ENCODE results near the gene JAKMIP1.

Gene JAKMIP1

DNA sequence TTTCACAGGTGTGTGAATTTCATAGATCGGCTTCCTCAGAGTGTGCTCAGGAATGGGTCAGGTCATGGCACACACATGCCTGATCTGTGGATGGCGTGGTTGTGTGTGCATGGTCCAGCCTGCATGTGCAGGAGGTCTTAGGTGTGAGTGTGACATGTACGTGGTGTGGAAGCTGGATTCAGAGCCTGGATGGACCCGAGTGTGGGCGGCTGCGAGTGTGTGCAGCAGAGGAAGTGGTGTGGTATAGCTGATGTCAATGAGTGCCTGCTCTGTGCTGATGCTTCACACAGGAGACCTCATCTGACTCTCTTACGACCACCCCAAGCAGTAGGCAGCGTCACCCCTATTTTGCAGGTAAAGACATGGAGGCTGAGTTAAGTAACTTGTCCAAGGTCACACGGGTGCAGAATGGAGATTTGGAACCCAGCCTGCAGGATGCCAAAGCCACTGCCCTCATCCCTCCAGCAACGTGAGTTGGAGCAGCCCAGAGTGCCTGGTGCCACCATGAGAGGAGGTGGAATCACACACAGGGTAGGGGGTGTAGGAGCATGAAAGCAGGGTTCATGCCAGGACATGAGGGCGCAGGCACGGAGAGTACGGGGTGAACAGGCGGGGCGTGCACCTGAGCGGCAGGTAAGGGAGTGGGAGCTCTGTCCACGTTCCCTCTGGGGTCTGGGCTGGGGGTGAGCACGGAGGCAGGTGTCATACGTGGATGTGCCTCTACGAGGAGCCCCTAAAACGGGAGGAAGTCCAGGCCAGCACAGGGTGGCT is 157.9 kb downstream of the JAKMIP1 start:
- no peak for DNase-seq (ENCODE audit: low read depth)

DNA sequence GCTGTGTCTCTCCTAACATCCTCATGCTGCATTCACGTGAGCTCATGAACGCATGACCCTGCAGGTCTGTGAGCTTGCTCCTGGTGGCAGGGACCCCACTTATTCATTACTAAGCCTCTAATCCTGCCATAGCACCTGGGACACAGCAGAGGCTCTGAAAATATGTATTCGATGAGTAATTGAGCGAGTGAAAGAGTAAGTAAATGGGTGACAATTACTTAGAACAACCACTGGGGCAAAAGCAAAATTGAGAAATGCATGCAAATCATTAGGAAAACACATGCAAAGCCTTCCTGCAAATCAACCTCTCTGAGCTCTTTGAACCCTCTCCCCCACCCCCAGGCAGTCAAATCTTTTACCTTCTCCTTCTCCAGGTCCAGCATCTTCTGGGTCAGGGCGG is 158.5 kb downstream of the JAKMIP1 start:
- DNase-seq (ENCODE audit: low read depth) = no peak

DNA sequence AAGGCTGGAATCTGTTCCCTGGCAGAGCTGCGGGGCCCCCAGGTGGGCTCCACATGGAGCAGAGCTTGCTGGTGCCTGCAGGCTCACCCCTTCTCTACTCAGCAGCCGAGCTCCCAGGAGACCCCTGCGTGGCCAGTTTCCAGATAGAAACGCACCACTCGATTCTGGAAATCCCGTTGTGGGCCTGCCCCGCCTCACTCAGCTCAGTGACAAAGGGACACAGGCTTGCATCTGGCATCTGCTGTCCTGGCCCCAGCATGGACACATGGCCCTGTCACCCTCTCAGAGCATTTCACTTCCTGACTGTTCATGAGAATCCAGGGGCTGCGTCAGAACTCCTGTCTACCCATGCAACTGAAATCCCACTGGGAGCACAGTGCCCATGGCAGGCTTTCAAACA is 161.6 kb downstream of the JAKMIP1 start:
- no peak for DNase-seq (ENCODE audit: low read depth)

DNA sequence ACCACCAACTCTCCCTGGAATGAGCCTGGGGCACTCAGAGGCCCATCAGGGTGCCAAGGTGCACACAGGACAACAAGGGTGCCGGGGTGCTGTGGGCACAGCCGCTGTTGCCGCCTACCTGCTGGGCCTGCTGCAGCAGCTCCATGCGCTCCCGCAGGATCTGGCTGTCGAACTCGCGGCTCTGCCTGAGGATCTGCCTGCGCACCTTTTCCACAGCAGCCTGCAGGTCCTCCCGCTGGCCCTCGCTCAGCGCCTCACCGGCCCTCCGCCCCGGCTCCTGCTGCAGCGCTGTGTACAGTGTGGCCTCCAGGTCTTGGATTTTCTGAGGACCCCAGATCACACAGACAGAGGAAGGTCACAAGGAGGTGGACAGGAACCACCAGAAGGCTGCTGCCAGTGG is 164.6 kb downstream of the JAKMIP1 start:
- DNase-seq (ENCODE audit: low read depth) = no peak

DNA sequence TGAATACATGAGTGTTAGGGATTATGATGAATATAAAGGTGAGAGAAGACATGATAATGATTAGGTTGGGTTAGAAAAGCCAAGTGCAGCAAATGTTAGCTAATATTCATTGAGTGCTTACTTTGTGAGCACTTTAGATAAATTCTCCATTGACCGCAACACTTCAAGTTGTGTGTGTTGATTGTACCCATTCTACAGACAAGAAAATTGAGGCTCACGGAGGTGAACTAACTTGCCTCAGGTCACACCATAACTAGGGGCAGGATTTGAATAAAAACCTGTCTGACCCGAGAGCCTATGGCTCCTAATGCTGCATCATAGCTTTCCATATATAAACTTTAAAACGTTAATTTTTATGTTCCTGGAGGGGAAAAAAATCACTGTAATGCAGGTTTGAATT is 167.0 kb downstream of the JAKMIP1 start:
- no peak for DNase-seq (ENCODE audit: low read depth)

DNA sequence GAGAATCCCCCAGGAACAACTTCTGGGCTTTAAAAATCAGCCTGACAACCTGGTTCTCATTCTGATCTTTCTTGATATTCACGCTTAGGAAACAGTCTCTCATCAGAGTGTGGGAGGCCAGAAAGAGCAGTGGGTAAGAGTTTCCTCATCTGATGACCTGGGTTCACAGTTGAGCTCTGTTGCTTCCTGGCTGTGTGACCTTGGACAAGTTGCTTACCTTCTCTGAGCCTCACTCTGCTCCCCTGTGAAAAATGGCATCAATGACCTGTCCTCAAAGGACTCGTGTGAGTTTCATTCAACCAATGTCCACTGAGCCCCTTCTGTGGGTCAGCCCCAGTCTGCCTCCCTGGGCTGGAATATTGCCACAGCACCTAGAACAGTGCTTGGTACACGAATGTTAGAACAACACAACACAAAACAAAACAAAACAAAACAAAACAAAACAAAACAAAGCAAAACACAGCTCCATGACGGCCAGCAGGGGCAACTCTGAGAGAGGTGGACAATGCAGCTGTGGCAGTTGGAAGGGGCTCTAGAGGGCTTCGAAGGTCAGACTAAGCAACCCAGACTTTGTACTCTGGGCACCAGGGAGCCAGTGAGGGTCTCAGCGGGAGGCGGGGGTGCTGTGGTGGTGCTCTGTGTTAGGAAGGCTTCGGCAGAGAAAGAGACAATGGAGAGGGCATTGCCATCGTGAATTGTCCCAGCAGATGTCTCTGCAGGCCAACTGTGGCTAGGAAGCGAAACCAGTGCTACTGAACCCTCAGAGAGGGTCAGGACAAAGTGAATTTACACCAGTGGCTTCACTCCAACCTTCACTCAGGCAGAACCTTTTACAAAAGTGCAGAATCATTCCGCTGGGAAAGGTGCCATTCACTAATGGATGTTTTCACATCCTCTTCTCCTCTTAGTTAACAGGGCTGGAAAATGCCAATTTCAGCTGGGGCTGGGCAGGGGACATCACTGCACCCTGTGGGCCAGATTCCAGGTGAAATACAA is 167.8 kb downstream of the JAKMIP1 start:
- no peak for DNase-seq (ENCODE audit: low read depth)

DNA sequence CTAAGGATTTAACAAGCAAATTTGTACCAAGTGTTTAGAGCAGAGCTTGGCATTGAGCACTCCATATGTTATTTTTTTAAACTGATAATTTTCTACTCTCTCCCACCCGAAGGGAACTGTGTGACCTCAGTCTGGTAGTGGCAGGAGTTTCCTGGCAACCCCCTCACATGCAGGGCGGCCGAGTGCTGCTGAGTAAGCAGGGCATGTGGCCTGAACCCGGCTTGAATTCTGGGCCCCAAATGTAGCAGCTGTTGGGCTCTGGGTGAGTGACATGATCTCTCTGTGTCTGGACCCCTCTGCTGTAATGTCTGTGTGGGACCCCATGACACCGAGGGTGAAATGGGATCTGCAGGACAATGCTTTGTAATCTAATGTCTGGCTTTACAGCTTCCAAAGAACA is 168.5 kb downstream of the JAKMIP1 start:
- DNase-seq (ENCODE audit: low read depth) = no peak

DNA sequence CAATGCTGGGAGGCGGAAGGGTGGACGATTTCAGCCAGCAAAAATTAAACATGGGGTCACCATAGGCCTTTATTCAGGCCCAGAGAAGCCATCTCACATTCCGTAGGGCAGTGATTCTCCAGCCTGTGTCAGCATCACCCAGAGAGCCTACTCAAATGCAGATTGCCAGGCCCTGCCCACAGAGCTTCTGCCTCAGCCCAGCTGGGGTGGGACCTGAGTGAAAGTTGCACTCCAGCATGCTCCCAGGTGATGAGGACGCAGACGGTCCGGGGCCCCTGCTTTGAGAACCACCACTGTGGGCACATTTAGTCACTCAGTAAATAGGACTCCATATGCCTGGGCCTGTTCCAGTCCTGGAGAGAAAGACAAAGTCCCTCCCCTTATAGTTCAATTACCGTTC is 169.7 kb downstream of the JAKMIP1 start:
- no peak for DNase-seq (ENCODE audit: low read depth)

DNA sequence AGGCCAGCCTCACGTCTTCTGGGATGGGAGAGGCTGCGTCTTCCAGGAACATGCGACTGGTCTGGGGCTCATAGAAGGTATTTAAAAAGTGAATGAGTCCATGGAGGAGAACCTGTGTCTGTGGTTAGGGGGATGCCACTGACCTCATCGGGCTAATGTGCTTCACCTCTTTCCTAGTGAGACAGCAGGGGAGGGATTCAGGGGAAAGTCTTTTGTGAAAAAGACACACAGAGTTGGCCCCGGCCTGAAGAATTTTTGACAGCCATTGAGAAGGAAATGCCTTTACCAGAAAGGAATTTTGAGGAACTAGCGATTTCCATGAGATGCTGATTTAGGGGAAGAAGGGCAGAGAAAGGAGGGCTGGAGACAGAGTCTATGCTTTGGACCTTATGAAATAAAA is 171.1 kb downstream of the JAKMIP1 start:
- DNase-seq (ENCODE audit: low read depth) = no peak

DNA sequence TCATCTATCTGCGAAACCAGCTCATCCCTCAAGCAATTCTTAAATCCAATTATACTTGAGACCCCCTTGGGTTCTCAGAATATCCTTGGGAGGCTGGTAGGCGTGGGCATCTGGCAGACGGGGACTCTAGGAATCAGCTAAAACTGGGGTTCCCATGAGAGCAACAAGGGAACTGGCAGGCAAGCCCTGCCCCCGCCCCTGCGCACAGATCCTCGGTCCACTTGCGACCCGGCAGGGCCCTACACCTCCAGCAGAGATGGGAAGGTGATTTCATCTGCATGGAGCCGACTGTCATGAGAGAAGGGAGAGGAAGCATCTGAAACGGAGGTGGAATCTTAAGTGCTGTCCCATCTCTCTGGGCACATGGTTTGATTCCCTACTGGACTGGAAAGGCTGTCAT is 172.2 kb downstream of the JAKMIP1 start:
- no peak for DNase-seq (ENCODE audit: low read depth)

DNA sequence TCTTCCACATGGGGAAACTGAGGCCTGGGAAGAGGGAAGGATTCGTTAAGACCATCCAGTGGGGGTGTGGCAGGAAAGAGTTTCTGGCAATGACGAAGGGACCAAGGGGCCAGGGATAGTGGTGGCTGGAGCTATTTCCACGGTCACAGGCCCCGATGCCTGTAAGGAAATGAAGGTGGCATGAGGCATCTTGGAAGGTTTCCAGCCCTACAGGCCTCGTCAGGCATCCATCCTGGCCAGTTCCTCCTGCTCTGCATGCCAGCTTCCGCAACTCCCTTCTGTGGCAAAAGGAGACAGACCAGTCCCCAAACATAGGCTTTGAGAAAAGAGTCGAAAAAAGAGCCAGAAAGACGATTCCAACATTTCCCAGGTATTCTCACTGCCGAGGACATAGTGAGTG is 173.0 kb downstream of the JAKMIP1 start:
- no peak for DNase-seq (ENCODE audit: low read depth)

DNA sequence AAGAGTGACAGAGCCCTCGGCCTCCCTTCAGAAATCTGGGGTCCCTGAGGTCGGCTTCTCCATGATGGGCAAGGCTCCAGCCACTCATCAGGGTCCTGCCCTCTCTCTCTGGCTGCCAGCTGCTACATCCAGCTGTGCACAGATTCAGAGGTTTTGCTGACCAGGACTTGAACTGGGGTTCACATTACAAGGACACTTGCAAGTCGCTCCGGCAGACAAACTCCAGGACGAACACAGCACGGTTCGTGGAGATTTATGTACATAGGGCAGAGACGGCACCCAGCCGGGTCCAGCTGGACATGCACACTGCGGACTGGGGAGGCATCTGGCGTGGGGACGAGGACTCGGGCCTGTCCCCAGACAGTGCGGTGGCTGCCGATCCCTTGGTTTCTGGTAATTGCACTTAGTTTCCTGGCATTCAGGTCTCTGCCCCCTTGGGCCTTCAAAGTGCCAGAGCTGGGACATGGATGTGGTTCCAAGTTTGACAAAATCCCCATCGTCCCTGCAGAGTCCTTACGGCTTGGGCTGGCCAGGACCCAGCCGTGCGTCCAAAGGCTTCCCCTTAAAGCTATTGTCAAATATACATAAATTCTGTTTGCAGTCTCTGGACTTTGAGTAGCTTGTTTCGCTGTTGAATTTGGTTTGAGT is 175.9 kb downstream of the JAKMIP1 start:
- DNase-seq (ENCODE audit: low read depth) = no peak

DNA sequence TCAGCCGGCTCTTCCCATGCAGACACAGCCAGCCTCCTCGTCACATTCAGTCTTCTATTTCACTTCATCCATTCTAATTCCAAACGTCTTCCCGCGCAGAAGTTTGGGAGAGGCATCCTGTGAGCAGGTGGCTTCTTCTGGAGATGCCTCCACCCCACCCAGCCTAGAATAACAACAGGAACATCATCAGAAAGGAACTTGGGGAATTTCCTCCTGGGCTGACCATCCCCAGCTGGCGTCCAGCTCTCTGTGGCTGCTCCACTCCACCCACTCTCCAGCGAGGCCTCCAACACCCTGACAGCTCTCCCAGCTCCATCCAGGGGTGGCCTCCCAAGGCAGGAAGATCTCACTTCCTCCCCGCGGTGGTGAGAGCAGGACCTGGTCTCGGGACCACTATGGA is 176.6 kb downstream of the JAKMIP1 start:
- DNase-seq (ENCODE audit: low read depth) = no peak

DNA sequence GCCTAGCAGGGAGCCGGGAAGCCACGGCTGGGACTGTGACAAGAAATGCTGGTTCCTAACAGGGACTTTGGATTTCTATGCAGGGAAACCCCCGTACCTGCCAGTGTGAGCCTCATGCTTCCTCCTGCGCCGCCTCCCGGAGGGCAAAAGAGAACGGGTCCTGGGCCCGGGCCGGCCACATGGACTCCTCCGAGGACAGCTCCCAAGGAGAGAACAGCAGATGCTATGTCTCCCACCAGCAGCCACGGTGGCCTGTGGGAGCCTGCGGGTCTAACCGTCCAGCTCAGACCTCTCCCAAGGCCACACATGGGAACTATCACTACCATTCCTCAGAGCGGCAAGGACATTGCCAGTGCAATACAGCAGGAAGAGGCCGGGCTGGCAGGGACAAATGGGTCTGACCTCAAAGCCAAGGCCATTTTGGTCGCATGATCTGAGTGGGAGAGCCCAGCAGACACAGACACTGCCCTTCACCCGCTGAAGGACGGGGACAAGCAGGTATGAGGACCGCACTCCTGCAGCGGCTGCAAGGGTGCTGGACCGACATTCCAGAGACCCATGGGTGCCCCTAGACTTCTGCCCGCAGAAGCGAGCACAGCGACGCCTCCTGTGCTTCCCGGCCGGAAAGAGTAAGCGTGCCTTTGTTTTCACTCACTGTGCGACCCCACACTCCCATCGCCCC is 177.6 kb downstream of the JAKMIP1 start:
- DNase-seq (ENCODE audit: low read depth) = no peak

DNA sequence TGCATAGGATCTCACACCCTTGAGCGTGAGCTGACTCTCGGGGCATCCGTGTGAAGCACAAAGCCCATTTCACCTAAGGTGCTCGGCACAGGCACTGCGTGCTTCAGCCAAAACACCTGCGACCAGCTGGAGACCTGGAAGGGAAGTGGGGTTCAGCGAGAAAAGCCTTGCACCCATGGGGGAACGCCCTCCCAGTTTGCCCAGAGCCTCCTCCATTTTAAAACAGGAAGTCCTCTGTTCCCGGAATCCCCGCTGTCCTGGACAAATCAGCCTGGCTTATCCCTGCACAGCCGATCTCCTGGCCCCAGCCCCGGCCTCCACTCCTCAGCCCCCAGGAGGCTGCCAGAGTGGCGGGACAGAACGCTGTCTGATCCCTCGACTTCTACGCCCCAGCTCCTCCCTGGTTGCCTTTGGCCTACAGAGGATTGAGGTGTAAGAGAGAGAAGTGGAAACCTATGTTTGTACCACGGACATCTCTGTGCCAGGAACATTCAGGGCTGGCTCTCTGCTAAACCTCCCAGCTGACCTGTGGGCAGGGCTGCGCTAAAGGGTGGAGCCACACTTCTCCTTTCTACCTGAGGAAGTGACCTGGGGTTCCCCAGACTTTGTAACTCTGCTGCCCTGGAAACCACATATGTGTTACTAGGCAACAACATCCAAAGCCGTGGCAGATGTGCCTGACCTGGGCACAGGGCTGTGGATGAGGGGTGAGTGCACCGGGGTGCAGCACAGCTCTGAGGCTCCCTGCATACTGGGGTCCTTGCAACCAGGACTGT is 178.3 kb downstream of the JAKMIP1 start:
- no peak for DNase-seq (ENCODE audit: low read depth)

DNA sequence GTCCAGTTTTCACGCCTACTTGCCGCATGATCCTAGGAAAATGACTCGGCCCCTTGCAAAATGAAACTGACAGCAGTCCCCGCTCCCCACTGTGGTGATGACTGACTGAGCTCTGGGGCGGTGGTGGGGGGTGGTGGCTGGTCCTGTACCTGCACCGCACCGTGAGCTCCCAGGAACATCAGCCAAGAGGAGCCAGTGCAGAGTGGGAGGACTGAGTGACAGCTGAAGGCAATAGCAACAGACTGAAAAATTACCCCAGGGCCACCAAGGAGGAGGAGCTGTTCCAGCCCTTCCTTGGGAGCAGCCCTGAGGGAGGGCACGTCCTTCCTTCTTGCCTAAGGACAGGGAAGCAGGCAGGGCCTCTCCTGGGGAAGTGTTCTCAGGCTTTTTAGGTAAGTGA is 179.7 kb downstream of the JAKMIP1 start:
- DNase-seq (ENCODE audit: low read depth) = no peak

DNA sequence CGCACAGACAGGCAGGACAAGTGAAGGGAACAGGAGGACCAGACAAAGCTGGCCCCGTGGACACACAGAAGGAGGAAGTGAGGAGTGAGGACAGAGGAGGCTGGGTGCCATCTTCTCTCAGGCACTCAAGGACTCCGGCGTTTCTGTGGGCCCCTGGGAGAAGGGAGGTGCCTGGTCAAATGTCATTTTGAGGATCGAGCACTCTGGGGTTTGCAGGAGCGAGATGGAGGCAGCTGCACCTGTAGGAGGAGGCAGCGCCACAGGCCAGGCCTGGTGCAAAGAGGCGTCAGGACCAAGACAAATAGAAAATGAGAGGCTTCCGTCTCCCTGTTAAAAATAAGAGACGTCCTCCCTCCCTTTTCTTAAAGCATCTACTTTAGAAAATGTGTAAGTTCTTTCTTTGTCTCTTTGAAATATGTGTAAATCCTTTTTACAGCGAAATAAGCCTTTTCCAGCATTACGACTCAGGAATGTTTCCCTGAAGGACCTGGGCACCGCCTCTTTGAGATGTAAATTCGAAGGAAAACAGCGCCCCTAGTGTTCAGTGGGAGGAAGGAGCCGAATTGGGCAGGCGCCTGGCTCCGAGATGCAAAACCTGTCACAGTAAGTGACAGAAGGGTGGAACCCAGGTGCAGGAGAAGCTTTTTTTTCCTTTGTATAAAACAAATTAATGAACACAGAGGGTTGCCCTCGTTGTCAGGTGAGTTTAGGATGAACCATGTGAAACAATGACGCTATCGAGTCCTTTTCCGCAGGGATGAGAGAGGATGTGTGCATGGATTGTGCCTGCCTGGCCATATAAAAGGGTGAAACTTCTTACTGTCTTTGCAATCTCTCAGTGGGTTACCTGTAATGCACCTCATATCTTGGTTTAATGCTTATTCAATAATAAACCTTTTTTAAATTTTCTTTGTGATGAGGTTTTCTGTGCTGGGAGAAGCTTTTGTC is 180.8 kb downstream of the JAKMIP1 start:
- peak; percentile 67 for DNase-seq (ENCODE audit: low read depth)

DNA sequence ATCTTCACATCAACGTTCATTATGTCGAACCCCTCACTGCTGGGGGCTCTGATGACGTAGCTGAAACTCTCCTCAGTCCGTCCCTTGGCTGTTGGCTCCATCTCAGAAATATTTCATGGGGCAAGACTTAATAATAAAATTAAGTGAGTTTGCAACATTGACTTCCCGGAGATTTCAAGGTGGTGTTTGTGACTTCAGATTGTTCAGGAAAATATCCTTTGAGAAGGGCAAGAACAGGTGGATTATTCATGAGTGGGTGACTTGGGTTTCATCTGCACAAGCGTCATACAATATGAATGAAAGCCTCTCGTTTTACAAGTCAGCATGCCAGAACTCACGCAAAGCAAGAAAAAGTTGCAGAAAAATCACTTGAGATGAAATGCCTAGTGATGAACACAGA is 182.0 kb downstream of the JAKMIP1 start, which contains the start of gene C4orf50:
TSS of gene C4orf50 (minus strand) at position 101 of the 400 bp plus-strand sequence.
- DNase-seq (ENCODE audit: low read depth) = no peak

DNA sequence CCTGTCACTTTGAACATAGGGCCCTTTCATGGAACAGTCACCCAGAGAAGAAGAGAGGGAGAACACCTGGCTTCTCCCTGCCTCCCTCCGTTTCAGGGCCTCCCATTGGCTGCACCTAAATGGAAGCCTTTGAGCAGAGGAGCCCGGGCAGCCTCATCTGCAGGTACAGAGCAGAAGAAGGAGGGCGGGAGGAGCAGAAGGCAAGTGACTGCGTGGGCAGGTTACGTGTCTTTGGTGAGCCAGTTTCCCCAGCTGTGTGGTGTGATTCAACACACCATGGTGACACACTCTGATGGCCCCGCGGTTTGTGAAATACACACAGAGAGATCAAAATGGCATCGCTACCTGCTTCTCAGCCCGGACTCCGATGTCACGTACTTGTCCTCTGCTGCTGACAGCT is 182.5 kb downstream of the JAKMIP1 start:
- no peak for DNase-seq (ENCODE audit: low read depth)

DNA sequence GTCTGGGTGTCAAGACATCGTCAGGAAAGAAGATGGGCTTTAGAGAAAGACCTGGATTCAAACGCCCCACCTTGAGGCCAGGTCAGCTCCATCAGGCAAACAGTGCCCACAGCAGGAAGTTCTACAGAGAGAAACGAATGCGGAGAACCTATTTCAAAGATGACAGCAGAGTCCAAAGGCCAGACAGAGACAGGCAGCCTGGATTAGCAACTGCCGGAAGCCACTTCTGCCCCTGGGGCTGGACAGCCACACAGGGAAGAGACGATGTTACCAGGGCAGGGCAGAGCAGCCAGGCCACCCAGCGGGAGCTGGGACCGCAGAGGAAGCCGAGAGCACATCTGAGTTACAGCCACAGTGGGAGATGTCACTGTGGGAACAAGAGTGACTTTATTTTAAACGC is 183.3 kb downstream of the JAKMIP1 start:
- no peak for DNase-seq (ENCODE audit: low read depth)

All from ELR (cell line).